Measurements from ENCODE around the gene TMIGD2. TPM values are rescaled to one million over a fixed set of nuclear protein-coding genes. Genes with fewer than 3 reads are reported as not detected.

The TMIGD2 gene
- total and polyA plus RNA-seq, 2 experiments from 2014 or later = not detected

GRCh38 chr19:4303819-4304537 lies 1.8 kb upstream of the TMIGD2 start:
- Histone ChIP-seq H2AFZ (peak overlapping the region; percentile 63), H3K79me2 (no peaks in the 10 kb centered on the region), H3K4me1 (ENCODE audit: insufficient read depth) (no peaks in the 10 kb centered on the region), H3K9me3 (ENCODE audit: low read depth) (no peaks in the 10 kb centered on the region), H3K27me3 (no peaks in the 10 kb centered on the region), H3K4me3 (no peak overlapping the region), H3K4me2 (peak overlapping the region; percentile 79), H4K20me1 (ENCODE audit: insufficient read depth, poor library complexity, severe bottlenecking) (no peaks in the 10 kb centered on the region), H3K36me3 (replicated peaks; ENCODE audit: insufficient read depth, low read depth) (no peaks in the 10 kb centered on the region), H3K9me2 (replicated peaks; ENCODE audit: insufficient read depth) (no peaks in the 10 kb centered on the region), H3K27ac (no peak overlapping the region)
- WGBS (ENCODE audit: low lambda C conversion rate, missing lambda C conversion rate) = 64% methylated on average over 17 of the region's 18 CpGs
- no peak for DNase-seq (ENCODE audit: low spot score)
- no peak for TF ChIP-seq EZH2phosphoT487 (IDR thresholded peaks at IDR 0.05; ENCODE audit: low read depth, severe bottlenecking, unreplicated experiment)
- TF ChIP-seq CTCF (IDR thresholded peaks at IDR 0.05; ENCODE audit: poor library complexity) = no peak
- TF ChIP-seq EZH2 (IDR thresholded peaks at IDR 0.05; ENCODE audit: borderline replicate concordance) = no peak

- no peaks in the 10 kb centered on the region for H3K4me1 ChIP-seq (ENCODE audit: insufficient read depth)
- no peaks in the 10 kb centered on the region for H3K9me2 ChIP-seq (replicated peaks; ENCODE audit: insufficient read depth)
- no peak overlapping the region for H3K27ac ChIP-seq
- no peak for DNase-seq (ENCODE audit: low spot score)
- H3K79me2 ChIP-seq = no peaks in the 10 kb centered on the region
- WGBS (ENCODE audit: low lambda C conversion rate, missing lambda C conversion rate) = 58% methylated on average over 13 of the region's 13 CpGs
- peak overlapping the region; percentile 10 for H2AFZ ChIP-seq
- TF ChIP-seq CTCF (IDR thresholded peaks at IDR 0.05; ENCODE audit: poor library complexity) (no peak), EZH2 (IDR thresholded peaks at IDR 0.05; ENCODE audit: borderline replicate concordance) (no peak), EZH2phosphoT487 (IDR thresholded peaks at IDR 0.05; ENCODE audit: low read depth, severe bottlenecking, unreplicated experiment) (no peak)
- no peak overlapping the region for H3K4me2 ChIP-seq
- H3K9me3 ChIP-seq (ENCODE audit: low read depth) = no peaks in the 10 kb centered on the region
- H4K20me1 ChIP-seq (ENCODE audit: insufficient read depth, poor library complexity, severe bottlenecking) = no peaks in the 10 kb centered on the region
- no peaks in the 10 kb centered on the region for H3K27me3 ChIP-seq
- no peak overlapping the region for H3K4me3 ChIP-seq
- no peaks in the 10 kb centered on the region for H3K36me3 ChIP-seq (replicated peaks; ENCODE audit: insufficient read depth, low read depth)
Observed at GRCh38 chr19:4301590-4302242, 473 bp downstream of the TMIGD2 start.

GRCh38 chr19:4300589-4300988 lies 1.6 kb downstream of the TMIGD2 start:
- H3K36me3 ChIP-seq (replicated peaks; ENCODE audit: insufficient read depth, low read depth) = no peaks in the 10 kb centered on the region
- no peaks in the 10 kb centered on the region for H3K9me2 ChIP-seq (replicated peaks; ENCODE audit: insufficient read depth)
- no peak overlapping the region for H3K4me2 ChIP-seq
- WGBS (ENCODE audit: low lambda C conversion rate, missing lambda C conversion rate) = 95% methylated on average over 3 of the region's 3 CpGs
- H3K27ac ChIP-seq = no peak overlapping the region
- H2AFZ ChIP-seq = no peak overlapping the region
- no peaks in the 10 kb centered on the region for H3K9me3 ChIP-seq (ENCODE audit: low read depth)
- no peaks in the 10 kb centered on the region for H3K79me2 ChIP-seq
- no peaks in the 10 kb centered on the region for H3K4me1 ChIP-seq (ENCODE audit: insufficient read depth)
- TF ChIP-seq CTCF (IDR thresholded peaks at IDR 0.05; ENCODE audit: poor library complexity) (no peak), EZH2phosphoT487 (IDR thresholded peaks at IDR 0.05; ENCODE audit: low read depth, severe bottlenecking, unreplicated experiment) (no peak), EZH2 (IDR thresholded peaks at IDR 0.05; ENCODE audit: borderline replicate concordance) (no peak)
- H3K27me3 ChIP-seq = no peaks in the 10 kb centered on the region
- H4K20me1 ChIP-seq (ENCODE audit: insufficient read depth, poor library complexity, severe bottlenecking) = no peaks in the 10 kb centered on the region
- H3K4me3 ChIP-seq = no peak overlapping the region
- no peak for DNase-seq (ENCODE audit: low spot score)
